B cell (primary cell): ENCODE measurements around the gene TM2D1. TPM values are rescaled to one million over a fixed set of nuclear protein-coding genes. Genes with fewer than 3 reads are reported as not detected.

Source experiments
- ATAC-seq: fragments of 200-7000 bp; cut with Tn5 transposase; one replicate; pipeline ENCODE4 v1.10.0; 2021; ENCODE audit warnings: low read depth, mild to moderate bottlenecking, moderate number of reproducible peaks, moderate library complexity
- CTCF ChIA-PET: fragments of 350-600 bp; sonication (Branson Sonifier 250); formaldehyde crosslinking; loops from one replicate; lab custom pipeline; 2021; ENCODE audit warnings: antibody characterized with exemption, inconsistent platforms; lab: Charles Lee
- POLR2A ChIA-PET: fragments of 350-600 bp; sonication (Branson Sonifier 250); formaldehyde crosslinking; loops from one replicate; lab custom pipeline; 2021; ENCODE audit warnings: antibody characterized with exemption; lab: Charles Lee
- DNase-seq: peaks from one replicate; pipeline ENCODE4 v3.0.0; 2013
- H2AFZ ChIP-seq: 2 replicates; pipeline ENCODE4 v1.6.1; 2012; ENCODE audit warnings: mild to moderate bottlenecking, low read depth, low read length; ENCODE audit not compliant: insufficient read depth, poor library complexity, severe bottlenecking
- H3K27ac ChIP-seq, 2 donors: 1 replicate in 1 of 2; 2 replicates in 1 of 2; pipeline ENCODE4 v1.5.1; 2012 to 2013; ENCODE audit warnings: low read length in 2 of 2, mild to moderate bottlenecking in 2 of 2, moderate library complexity in 1 of 2
- H3K27me3 ChIP-seq, 4 experiments: fragments of 200-600 bp in 1 of 4; sonication (generic) in 1 of 4; replicated peaks in 1 of 4; 1 replicate in 2 of 4; 2 replicates in 2 of 4; pipeline versions ENCODE4 v1.6.1 to v1.7.0; 2013 to 2016; ENCODE audit warnings: low read length in 3 of 4, mild to moderate bottlenecking in 2 of 4, mixed read lengths in 1 of 4, moderate library complexity in 1 of 4; ENCODE audit not compliant: insufficient read depth in 4 of 4, control insufficient read depth in 3 of 4; ENCODE audit errors: control extremely low read depth in 1 of 4
- H3K36me3 ChIP-seq, 2 experiments: replicated peaks in 1 of 2; 1 replicate in 1 of 2; 2 replicates in 1 of 2; pipeline versions ENCODE4 v1.6.1 to v1.7.1; 2013; ENCODE audit warnings: low read length in 1 of 2; ENCODE audit not compliant: insufficient read depth in 2 of 2, control insufficient read depth in 1 of 2; ENCODE audit errors: control extremely low read depth in 1 of 2, extremely low read depth in 1 of 2
- H3K4me1 ChIP-seq, 2 donors: fragments of 200-600 bp in 1 of 2; sonication (generic) in 1 of 2; 1 replicate in 1 of 2; 2 replicates in 1 of 2; pipeline versions ENCODE4 v1.5.1 to v1.6.1; 2013 to 2017; ENCODE audit warnings: low read length in 2 of 2; ENCODE audit not compliant: control insufficient read depth in 2 of 2, insufficient read depth in 2 of 2
- H3K4me2 ChIP-seq: replicated peaks from 2 replicates; pipeline ENCODE3; 2012; ENCODE audit warnings: mild to moderate bottlenecking, low read depth, low read length; ENCODE audit not compliant: poor library complexity, severe bottlenecking
- H3K4me3 ChIP-seq, 5 experiments: fragments of 200-600 bp in 1 of 5; sonication (generic) in 1 of 5; 1 replicate in 3 of 5; 2 replicates in 2 of 5; pipeline versions ENCODE4 v1.5.1 to v1.7.0; 2011 to 2016; ENCODE audit warnings: low read length in 4 of 5, mild to moderate bottlenecking in 4 of 5, low read depth in 2 of 5, control low read depth in 1 of 5, moderate library complexity in 1 of 5; ENCODE audit not compliant: insufficient read depth in 1 of 5; ENCODE audit errors: control extremely low read depth in 1 of 5, extremely low read depth in 1 of 5
- H3K79me2 ChIP-seq: fragments of 200-600 bp; sonication (generic); one replicate; pipeline ENCODE4 v1.6.0; 2016; ENCODE audit warnings: low read length; ENCODE audit not compliant: control insufficient read depth, insufficient read depth
- H3K9ac ChIP-seq: fragments of 200-600 bp; sonication (generic); 2 replicates; pipeline ENCODE4 v1.6.1; 2017; ENCODE audit warnings: mild to moderate bottlenecking, low read length, moderate library complexity
- H3K9me3 ChIP-seq, 3 donors: one replicate each; pipeline versions ENCODE4 v1.6.1 to v1.7.1; 2013; ENCODE audit warnings: low read length in 2 of 3; ENCODE audit not compliant: control insufficient read depth in 2 of 3, insufficient read depth in 1 of 3; ENCODE audit errors: control extremely low read depth in 1 of 3
- H4K20me1 ChIP-seq: 2 replicates; pipeline ENCODE4 v1.6.0; 2012; ENCODE audit warnings: mild to moderate bottlenecking, low read length; ENCODE audit not compliant: insufficient read depth, control insufficient read depth, poor library complexity, severe bottlenecking
- H3K27ac Mint-ChIP-seq: one replicate; pipeline ENCODE4 v1.8.0; 2021; ENCODE audit warnings: mixed read lengths
- H3K27me3 Mint-ChIP-seq: one replicate; pipeline ENCODE4 v1.8.0; 2021; ENCODE audit warnings: mixed read lengths
- H3K4me1 Mint-ChIP-seq: one replicate; pipeline ENCODE4 v1.8.0; 2021; ENCODE audit warnings: mixed read lengths
- H3K4me3 Mint-ChIP-seq: one replicate; pipeline ENCODE4 v1.8.0; 2021; ENCODE audit warnings: mixed read lengths
- H3K9me3 Mint-ChIP-seq: one replicate; pipeline ENCODE4 v1.8.0; 2022; ENCODE audit warnings: mixed read lengths; ENCODE audit not compliant: insufficient read depth
- EZH2 ChIP-seq: IDR thresholded peaks from 2 replicates; pipeline ENCODE4 v1.6.1; 2012; ENCODE audit warnings: borderline replicate concordance, low read depth, mild to moderate bottlenecking, moderate library complexity, low read length; ENCODE audit not compliant: insufficient read depth, poor library complexity, severe bottlenecking
- WGBS: methylation state at CpG from one replicate; pipeline ENCODE4 v1.1.5; 2013; ENCODE audit warnings: missing lambda C conversion rate; ENCODE audit not compliant: insufficient coverage; 5-methylcytosine and 5-hydroxymethylcytosine counted together
- intact Hi-C: fragments of 100-400 bp; cut with micrococcal nuclease; formaldehyde crosslinking; loops from one replicate; pipeline ENCODE4 v1.10.0; 2022
- polyA plus RNA-seq: library from polyadenylated mRNA; depleted of rRNA; stranded (reverse); fragments of >200 nt; gene quantifications from 2 replicates; pipeline ENCODE4 v1.2.3, GENCODE V29; 2012
- total RNA-seq, 2 donors: library from RNA; stranded (reverse); fragments of 120-200 nt in 1 of 2; gene quantifications; 1 replicate in 1 of 2; 2 replicates in 1 of 2; pipeline versions ENCODE4 v1.2.3 to v1.2.4, GENCODE V29; 2013 to 2022
- TF ChIP-seq, protein P1 (sequence below): fragments of 200-600 bp; IDR thresholded peaks from one replicate; pipeline ENCODE4 v1.8.0; 2022; ENCODE audit warnings: antibody characterized with exemption, mild to moderate bottlenecking

Gene TM2D1
- total and polyA plus RNA-seq, 2 donors (not counting 1 experiment from before 2014, with no cell fraction given) = 30.8 to 53.3 TPM

DNA sequence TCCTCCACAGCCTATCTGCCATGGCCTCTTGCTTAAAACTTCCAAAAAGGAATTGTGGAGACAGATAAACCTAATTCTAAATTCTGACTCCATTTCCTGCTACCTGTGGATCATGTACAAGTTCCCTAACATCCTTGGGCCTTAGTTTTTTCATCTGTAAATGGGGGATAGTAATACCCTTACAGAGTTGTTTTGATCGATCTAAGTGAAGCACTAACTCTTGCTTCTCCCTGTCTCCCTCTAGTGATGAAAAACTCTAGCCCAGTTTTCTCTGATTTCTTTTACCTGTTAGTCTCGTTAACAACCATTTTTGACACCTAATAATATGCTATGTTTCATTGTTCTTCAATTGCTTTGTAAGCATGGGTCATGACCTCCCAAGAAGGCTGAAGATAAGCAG, 65.9 kb downstream of the TM2D1 start:
- Histone ChIP-seq H3K27ac (no peak overlapping the region), H3K79me2 (no peaks in the 10 kb centered on the region), H3K4me1 (no peaks in the 10 kb centered on the region), H2AFZ (no peak overlapping the region), H3K9ac (no peak overlapping the region), H3K9me3 (no peaks in the 10 kb centered on the region), H3K27me3 (no peaks in the 10 kb centered on the region), H3K4me3 (no peak overlapping the region), H3K4me2 (no peak overlapping the region), H3K36me3 (no peaks in the 10 kb centered on the region), H4K20me1 (no peaks in the 10 kb centered on the region)
- ChIA-PET CTCF (no interaction called here), POLR2A (no interaction called here)
- TF ChIP-seq EZH2 = no peak
- TF ChIP-seq, protein P1, sequence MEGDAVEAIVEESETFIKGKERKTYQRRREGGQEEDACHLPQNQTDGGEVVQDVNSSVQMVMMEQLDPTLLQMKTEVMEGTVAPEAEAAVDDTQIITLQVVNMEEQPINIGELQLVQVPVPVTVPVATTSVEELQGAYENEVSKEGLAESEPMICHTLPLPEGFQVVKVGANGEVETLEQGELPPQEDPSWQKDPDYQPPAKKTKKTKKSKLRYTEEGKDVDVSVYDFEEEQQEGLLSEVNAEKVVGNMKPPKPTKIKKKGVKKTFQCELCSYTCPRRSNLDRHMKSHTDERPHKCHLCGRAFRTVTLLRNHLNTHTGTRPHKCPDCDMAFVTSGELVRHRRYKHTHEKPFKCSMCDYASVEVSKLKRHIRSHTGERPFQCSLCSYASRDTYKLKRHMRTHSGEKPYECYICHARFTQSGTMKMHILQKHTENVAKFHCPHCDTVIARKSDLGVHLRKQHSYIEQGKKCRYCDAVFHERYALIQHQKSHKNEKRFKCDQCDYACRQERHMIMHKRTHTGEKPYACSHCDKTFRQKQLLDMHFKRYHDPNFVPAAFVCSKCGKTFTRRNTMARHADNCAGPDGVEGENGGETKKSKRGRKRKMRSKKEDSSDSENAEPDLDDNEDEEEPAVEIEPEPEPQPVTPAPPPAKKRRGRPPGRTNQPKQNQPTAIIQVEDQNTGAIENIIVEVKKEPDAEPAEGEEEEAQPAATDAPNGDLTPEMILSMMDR = no peak
- Mint-ChIP-seq H3K27ac (no peak overlapping the region), H3K27me3 (no peaks in the 10 kb centered on the region), H3K9me3 (peaks cover 3% of the 10 kb centered on the region), H3K4me3 (no peak overlapping the region), H3K4me1 (no peaks in the 10 kb centered on the region)
- DNase-seq (no peak), ATAC-seq (no peak)
- no CpG with 5 or more reads among the region's 2 CpGs for WGBS
- intact Hi-C loops = no loop called here

DNA sequence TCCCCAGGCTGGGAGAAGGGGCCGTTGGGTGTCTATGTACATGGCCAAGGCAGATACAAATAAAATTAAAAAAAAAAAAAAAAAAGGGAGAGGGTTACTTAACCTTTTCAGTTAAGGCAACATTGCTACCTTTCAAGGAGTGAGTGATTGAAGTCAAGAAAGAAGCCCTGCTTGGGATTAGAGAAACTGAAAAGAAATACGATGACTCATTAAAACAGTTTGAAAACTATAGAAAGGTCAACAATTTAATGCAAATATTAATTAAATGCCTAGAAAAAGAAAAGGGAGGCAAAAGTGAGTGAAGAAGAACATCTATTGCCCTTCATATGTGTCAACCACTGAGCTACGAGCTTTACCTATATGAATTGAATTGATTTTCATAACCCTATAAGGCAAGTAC, 69.5 kb downstream of the TM2D1 start:
- ChIA-PET CTCF (no interaction called here), POLR2A (no interaction called here)
- Mint-ChIP-seq H3K9me3 (no peaks in the 10 kb centered on the region), H3K27ac (no peak overlapping the region), H3K27me3 (no peaks in the 10 kb centered on the region), H3K4me3 (no peak overlapping the region), H3K4me1 (no peaks in the 10 kb centered on the region)
- Histone ChIP-seq H3K4me1 (no peaks in the 10 kb centered on the region), H2AFZ (no peak overlapping the region), H3K27ac (no peak overlapping the region), H3K9ac (no peak overlapping the region), H3K27me3 (no peaks in the 10 kb centered on the region), H3K36me3 (no peaks in the 10 kb centered on the region), H4K20me1 (no peaks in the 10 kb centered on the region), H3K4me3 (no peak overlapping the region), H3K9me3 (no peaks in the 10 kb centered on the region), H3K4me2 (no peak overlapping the region), H3K79me2 (no peaks in the 10 kb centered on the region)
- ATAC-seq (no peak), DNase-seq (no peak)
- WGBS = no CpG with 5 or more reads among the region's 3 CpGs
- intact Hi-C loops = no loop called here
- TF ChIP-seq EZH2 = no peak
- TF ChIP-seq, protein P1 = no peak
